Central memory CD8-positive, alpha-beta T cell (primary cell): Measurements from ENCODE around the gene JOSD2.

ENCODE experiments used
- ATAC-seq: fragments of 150-1000 bp; cut with Tn5 transposase; replicated peaks from 2 replicates; pipeline ENCODE4 v1.10.0; 2022; ENCODE audit warnings: mild to moderate bottlenecking, moderate FRiP score, moderate number of reproducible peaks; ENCODE audit not compliant: poor library complexity, severe bottlenecking; ENCODE audit errors: extremely low read depth
- DNase-seq, 2 donors: peaks; one replicate each; pipeline ENCODE4 v3.0.0; 2021; ENCODE audit warnings: low spot score in 2 of 2
- H3K27ac Mint-ChIP-seq: one replicate; pipeline ENCODE4 v1.8.0; 2022; ENCODE audit warnings: low read depth, mild to moderate bottlenecking, moderate library complexity, mixed read lengths
- H3K27me3 Mint-ChIP-seq: one replicate; pipeline ENCODE4 v1.8.0; 2022; ENCODE audit warnings: mixed read lengths
- H3K36me3 Mint-ChIP-seq: one replicate; pipeline ENCODE4 v1.8.0; 2022; ENCODE audit warnings: mild to moderate bottlenecking, moderate library complexity, mixed read lengths; ENCODE audit not compliant: insufficient read depth
- H3K4me1 Mint-ChIP-seq: one replicate; pipeline ENCODE4 v1.8.0; 2022; ENCODE audit warnings: mixed read lengths
- H3K4me3 Mint-ChIP-seq: one replicate; pipeline ENCODE4 v1.8.0; 2022; ENCODE audit warnings: mild to moderate bottlenecking, moderate library complexity, mixed read lengths
- H3K9me3 Mint-ChIP-seq: one replicate; pipeline ENCODE4 v1.8.0; 2022; ENCODE audit warnings: mixed read lengths

JOSD2 gene

GRCh38 chr19:50515168-50515561 is 4.2 kb upstream of the JOSD2 start:
- H3K27ac Mint-ChIP-seq, result peak overlapping the region; percentile 64
- H3K27me3 Mint-ChIP-seq, result no peaks in the 10 kb centered on the region
- H3K9me3 Mint-ChIP-seq, result no peaks in the 10 kb centered on the region
- no peak for DNase-seq
- ATAC-seq, result no peak
- H3K36me3 Mint-ChIP-seq, result peaks cover 16% of the 10 kb centered on the region
- no peak overlapping the region for H3K4me3 Mint-ChIP-seq
- H3K4me1 Mint-ChIP-seq, result peaks cover 18% of the 10 kb centered on the region

DNA sequence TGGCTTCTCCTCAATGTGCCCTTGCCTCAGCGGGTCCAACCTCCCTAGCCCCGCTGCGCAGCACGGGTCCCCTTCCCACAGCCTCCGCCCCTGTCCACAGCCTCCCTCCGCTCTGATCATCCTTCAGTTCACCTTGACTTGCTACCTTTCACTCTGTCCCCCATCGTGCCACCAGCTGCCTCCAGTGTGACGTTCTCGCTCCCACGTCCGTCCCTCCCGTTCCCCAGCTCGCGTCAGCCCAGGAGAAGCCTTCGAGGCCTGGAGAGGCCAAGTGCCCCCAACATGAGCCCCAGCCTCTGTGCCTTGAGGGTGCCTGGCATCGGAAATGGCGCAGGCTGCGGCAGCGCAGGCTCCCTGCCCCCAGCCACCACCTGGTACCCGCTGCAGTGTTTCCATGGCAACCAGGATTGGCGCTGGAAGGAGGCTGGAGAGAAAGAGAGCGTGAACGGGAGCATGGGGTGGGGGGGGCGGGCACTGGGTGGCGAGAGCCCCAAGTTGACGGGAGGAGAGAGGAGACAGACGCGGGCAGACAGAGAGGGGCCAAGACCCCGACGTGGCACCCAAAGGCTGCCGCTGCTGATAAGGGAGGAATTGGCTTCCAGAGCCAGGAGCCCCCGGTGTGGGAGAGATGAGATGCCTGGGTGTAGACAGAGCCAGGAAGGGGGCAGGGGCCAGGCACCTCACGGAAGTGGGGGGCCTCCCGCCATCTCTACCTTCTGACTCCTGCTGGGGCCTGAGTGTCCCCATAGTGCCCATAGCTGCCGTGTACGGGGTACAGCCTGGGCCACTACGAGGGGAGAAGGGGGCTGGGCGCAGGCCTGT is 3.6 kb upstream of the JOSD2 start:
- Mint-ChIP-seq H3K4me3 (no peak overlapping the region), H3K27me3 (no peaks in the 10 kb centered on the region), H3K9me3 (no peaks in the 10 kb centered on the region), H3K36me3 (peaks cover 16% of the 10 kb centered on the region), H3K4me1 (peaks cover 18% of the 10 kb centered on the region), H3K27ac (peak overlapping the region; percentile 64)
- no peak for ATAC-seq
- DNase-seq, result no peak

GRCh38 chr19:50513746-50514345 is 2.9 kb upstream of the JOSD2 start, which contains the start of gene ASPDH:
Gene ASPDH (minus strand): TSS chr19:50513913. CDS start chr19:50513823, 90 bp downstream.
- Mint-ChIP-seq H3K4me3 (no peak within 1 kb of the TSS), H3K27me3 (no peaks in the 10 kb centered on the region), H3K4me1 (peaks cover 25% of the 10 kb centered on the region), H3K27ac (peak within 1 kb of the TSS; percentile 64), H3K9me3 (no peaks in the 10 kb centered on the region), H3K36me3 (peaks cover 16% of the 10 kb centered on the region)
- ATAC-seq (no peak), DNase-seq (no peak)

DNA sequence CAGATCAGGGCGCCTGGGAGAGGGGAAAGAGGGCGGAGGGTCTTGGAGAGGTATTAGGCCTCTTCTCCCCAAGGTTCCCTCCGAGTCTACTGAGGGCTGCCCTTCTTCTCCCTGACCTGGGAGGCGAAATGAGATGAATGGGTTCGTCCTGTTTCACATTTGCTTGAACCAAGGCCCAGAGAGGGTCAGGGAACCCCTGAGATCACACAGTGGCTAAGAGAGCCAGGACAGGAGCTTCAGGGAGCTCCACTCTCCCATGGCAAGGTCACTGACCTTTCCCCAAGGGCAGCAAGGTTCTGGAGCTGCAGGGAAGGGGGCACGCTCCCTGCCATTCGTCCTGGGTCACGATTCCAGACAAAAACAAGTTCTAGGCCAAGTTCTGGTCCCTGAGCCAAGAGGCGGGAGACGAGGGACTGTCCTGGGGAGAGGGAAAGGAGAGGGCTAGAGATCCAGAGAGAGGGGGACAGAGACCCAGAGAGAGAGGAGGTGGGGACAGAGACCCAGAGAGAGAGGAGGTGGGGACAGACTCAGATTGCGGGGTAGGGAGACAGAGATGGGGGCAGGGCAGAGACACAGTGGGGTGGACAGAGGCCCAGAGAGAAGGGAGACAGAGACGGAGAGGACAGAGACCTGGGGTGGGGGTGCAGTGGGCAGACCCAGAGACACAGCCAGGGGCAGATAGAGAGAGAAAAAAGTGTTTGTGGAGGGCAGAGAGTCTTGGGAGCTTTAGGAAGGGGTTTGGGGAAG is 2.2 kb upstream of the JOSD2 start:
- Mint-ChIP-seq H3K27ac (peak overlapping the region; percentile 64), H3K9me3 (no peaks in the 10 kb centered on the region), H3K4me3 (no peak overlapping the region), H3K36me3 (peaks cover 14% of the 10 kb centered on the region), H3K27me3 (no peaks in the 10 kb centered on the region), H3K4me1 (peaks cover 30% of the 10 kb centered on the region)
- DNase-seq (no peak), ATAC-seq (no peak)

DNA sequence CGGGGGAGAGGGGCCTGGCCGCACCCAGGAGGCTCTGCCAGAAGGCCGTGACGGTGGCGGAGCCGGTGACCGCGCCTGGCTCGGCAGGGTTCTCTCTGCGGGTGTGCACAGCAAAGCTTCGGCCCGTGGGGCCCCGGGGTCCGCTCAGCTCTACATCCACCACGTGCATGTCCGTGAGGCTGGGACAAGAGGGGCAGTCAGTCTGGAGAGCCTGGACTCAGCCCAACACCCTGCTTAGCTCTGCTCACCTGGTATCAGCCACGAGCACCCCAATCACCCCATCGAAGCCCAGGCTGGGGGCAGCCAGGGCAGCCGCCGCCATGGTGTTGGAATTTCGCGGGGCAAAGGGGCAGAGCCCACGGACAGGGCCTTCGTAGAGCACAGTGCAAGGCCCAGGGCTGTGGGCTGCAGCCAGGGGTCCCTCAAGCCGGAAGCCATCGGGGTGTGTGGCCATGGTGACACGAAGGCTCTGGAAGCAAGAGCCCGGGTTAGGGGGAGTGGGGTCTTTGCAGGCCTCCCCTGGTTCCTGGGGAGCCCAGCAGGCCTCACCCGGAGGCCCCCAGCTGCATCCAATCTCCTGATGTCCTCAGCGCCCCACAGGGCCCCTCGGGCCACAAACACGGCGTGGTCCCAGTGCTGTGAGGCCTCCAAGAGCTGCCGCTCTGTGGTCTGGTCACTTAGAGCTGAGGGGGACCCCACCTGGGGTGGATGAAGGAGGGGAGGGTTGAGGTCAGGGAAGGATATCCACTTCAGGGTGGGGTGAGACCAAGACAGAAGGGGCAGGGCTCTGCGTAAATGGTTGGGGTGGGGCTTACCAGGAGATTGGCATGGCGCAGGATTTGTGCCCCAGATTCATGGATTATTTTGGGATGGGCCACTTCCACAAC is 1.4 kb upstream of the JOSD2 start:
- Mint-ChIP-seq H3K4me3 (peak overlapping the region; percentile 77), H3K27ac (peak overlapping the region; percentile 96), H3K4me1 (peaks cover 36% of the 10 kb centered on the region), H3K36me3 (peaks cover 14% of the 10 kb centered on the region), H3K27me3 (no peaks in the 10 kb centered on the region), H3K9me3 (no peaks in the 10 kb centered on the region)
- ATAC-seq (no peak), DNase-seq (no peak)

- Mint-ChIP-seq H3K27ac (peak overlapping the region; percentile 96), H3K27me3 (no peaks in the 10 kb centered on the region), H3K36me3 (peaks cover 12% of the 10 kb centered on the region), H3K4me3 (peak overlapping the region; percentile 77), H3K4me1 (peaks cover 40% of the 10 kb centered on the region), H3K9me3 (no peaks in the 10 kb centered on the region)
- DNase-seq (no peak), ATAC-seq (no peak)
Observed at GRCh38 chr19:50510700-50511068, 307 bp downstream of the JOSD2 start.

GRCh38 chr19:50510121-50510670 is 795 bp downstream of the JOSD2 start:
- Mint-ChIP-seq H3K27ac (peak overlapping the region; percentile 96), H3K9me3 (no peaks in the 10 kb centered on the region), H3K36me3 (peaks cover 10% of the 10 kb centered on the region), H3K27me3 (no peaks in the 10 kb centered on the region), H3K4me3 (peak overlapping the region; percentile 77), H3K4me1 (peaks cover 40% of the 10 kb centered on the region)
- DNase-seq (no peak), ATAC-seq (no peak)

GRCh38 chr19:50509366-50509765 is 1.6 kb downstream of the JOSD2 start:
- no peaks in the 10 kb centered on the region for H3K9me3 Mint-ChIP-seq
- H3K27me3 Mint-ChIP-seq, result no peaks in the 10 kb centered on the region
- no peak for ATAC-seq
- H3K4me1 Mint-ChIP-seq, result peaks cover 40% of the 10 kb centered on the region
- H3K4me3 Mint-ChIP-seq, result peak overlapping the region; percentile 77
- no peak for DNase-seq
- peaks cover 10% of the 10 kb centered on the region for H3K36me3 Mint-ChIP-seq
- no peak overlapping the region for H3K27ac Mint-ChIP-seq

GRCh38 chr19:50508843-50509190 is 2.2 kb downstream of the JOSD2 start:
- peaks cover 10% of the 10 kb centered on the region for H3K36me3 Mint-ChIP-seq
- no peaks in the 10 kb centered on the region for H3K27me3 Mint-ChIP-seq
- peak overlapping the region; percentile 77 for H3K4me3 Mint-ChIP-seq
- peak overlapping the region; percentile 73 for H3K27ac Mint-ChIP-seq
- H3K9me3 Mint-ChIP-seq, result no peaks in the 10 kb centered on the region
- ATAC-seq (no peak), DNase-seq (no peak)
- H3K4me1 Mint-ChIP-seq, result peaks cover 40% of the 10 kb centered on the region

- peak overlapping the region; percentile 53 for H3K27ac Mint-ChIP-seq
- no peaks in the 10 kb centered on the region for H3K27me3 Mint-ChIP-seq
- ATAC-seq (no peak), DNase-seq (no peak)
- H3K36me3 Mint-ChIP-seq, result peaks cover 7% of the 10 kb centered on the region
- H3K4me3 Mint-ChIP-seq, result no peak overlapping the region
- no peaks in the 10 kb centered on the region for H3K9me3 Mint-ChIP-seq
- H3K4me1 Mint-ChIP-seq, result peaks cover 40% of the 10 kb centered on the region
Observed at GRCh38 chr19:50507376-50507775, 3.6 kb downstream of the JOSD2 start.

- H3K27me3 Mint-ChIP-seq, result no peaks in the 10 kb centered on the region
- ATAC-seq (no peak), DNase-seq (no peak)
- H3K4me3 Mint-ChIP-seq, result no peak overlapping the region
- no peaks in the 10 kb centered on the region for H3K9me3 Mint-ChIP-seq
- peaks cover 6% of the 10 kb centered on the region for H3K36me3 Mint-ChIP-seq
- H3K27ac Mint-ChIP-seq, result peak overlapping the region; percentile 53
- H3K4me1 Mint-ChIP-seq, result peaks cover 37% of the 10 kb centered on the region
Observed at GRCh38 chr19:50506700-50507099, 4.3 kb downstream of the JOSD2 start.
